Jurkat, Clone E6-1 (cell line): Measurements from ENCODE around the gene ABHD14A.
"Not testable (repeated sequence)": the region's sequence is repeated elsewhere in the genome, so short reads cannot be mapped to it uniquely, and the experiment has no call there.

ENCODE experiments used
- DNase-seq: peaks from one replicate; pipeline ENCODE4 v3.0.0-alpha.2; 2011; ENCODE audit warnings: low read depth, low spot score
- H3K4me3 ChIP-seq: 2 replicates; pipeline ENCODE4 v1.5.1; 2011; ENCODE audit warnings: mild to moderate bottlenecking, low read length, control low read depth, moderate library complexity

ABHD14A gene

DNA sequence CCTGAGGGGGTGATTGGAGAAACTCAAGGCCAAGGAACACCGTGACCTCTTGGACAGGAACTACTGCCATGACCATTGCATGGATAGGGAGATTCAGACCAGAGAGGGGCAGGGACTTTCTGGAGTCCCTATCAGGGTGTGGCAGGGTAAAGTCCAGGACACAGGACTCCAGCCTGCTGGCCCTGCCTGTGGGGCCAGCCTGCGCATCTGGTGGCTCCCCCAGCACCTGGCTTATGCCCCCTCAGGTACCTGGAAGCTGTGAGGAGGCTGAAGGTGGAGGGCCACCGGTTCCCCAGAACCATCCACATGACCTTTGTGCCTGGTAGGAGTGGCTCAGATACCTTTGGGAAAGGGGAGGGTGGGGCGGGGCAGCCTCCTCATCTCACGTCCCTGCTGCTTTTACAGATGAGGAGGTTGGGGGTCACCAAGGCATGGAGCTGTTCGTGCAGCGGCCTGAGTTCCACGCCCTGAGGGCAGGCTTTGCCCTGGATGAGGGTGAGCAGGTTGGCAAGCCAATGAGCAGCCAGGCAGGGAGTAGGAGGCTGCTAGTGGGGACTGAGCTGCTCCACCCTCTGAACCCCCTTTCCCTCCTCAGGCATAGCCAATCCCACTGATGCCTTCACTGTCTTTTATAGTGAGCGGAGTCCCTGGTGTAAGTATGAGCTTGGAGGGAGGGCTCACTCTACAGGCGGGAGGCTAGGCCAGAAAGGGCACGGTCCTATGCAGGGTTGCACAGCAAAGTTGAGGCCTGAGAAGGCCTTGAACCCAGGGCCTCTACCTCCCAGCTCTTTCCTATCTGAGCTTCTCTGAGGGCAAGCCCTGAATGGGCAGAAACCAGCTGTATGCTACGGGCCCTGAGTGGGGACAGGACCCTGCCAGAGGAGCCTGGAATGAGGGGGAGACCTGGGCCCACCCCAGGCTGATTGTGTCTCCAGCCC lies 11.4 kb downstream of the ABHD14A start:
- no peak for DNase-seq
- H3K4me3 ChIP-seq, result no peak overlapping the region

DNA sequence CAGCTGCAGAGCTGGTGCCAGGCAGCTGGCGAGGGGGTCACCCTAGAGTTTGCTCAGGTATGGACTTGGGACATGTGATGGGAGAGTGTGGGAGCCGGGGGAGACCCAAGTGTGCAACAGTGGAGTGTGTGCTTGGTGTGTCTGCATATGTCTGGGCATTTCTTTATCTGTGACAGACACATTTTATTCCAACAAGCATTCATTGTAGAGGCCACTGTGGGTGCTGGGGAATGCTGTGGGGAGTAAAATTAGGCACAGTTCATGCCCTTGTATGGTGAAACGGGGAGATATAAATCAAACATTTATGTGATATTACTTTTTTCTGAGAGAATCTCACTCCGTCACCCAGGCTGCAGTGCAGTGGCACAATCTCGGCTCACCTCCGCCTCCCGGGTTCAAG lies 12.7 kb downstream of the ABHD14A start:
- no peak overlapping the region for H3K4me3 ChIP-seq
- no peak for DNase-seq

DNA sequence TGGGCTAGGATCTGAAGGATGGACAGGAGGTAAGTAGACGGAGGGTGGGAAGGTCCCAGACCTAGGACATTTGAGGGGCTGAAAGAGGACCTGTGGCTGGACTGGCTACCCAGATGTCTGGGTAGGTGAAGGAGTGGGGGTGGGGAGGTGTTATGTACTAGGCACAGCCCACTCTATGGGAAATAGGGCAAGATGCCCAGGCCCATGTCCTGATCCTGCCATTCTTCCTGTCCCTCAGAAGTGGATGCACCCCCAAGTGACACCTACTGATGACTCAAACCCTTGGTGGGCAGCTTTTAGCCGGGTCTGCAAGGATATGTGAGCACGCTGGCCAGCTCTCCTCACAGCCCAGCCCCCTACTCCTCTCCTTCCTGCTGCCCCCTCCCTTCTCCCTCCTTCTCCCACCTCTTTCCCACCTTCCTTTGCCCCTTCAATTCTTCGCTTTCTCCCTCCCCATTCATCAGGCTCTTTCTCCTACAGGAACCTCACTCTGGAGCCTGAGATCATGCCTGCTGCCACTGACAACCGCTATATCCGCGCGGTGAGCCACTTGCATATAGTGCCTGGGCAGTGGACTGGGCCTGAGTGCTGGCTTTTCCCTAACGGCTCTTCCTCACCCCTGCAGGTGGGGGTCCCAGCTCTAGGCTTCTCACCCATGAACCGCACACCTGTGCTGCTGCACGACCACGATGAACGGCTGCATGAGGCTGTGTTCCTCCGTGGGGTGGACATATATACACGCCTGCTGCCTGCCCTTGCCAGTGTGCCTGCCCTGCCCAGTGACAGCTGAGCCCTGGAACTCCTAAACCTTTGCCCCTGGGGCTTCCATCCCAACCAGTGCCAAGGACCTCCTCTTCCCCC lies 13.7 kb downstream of the ABHD14A start:
- no peak for DNase-seq
- H3K4me3 ChIP-seq, result no peak overlapping the region

DNA sequence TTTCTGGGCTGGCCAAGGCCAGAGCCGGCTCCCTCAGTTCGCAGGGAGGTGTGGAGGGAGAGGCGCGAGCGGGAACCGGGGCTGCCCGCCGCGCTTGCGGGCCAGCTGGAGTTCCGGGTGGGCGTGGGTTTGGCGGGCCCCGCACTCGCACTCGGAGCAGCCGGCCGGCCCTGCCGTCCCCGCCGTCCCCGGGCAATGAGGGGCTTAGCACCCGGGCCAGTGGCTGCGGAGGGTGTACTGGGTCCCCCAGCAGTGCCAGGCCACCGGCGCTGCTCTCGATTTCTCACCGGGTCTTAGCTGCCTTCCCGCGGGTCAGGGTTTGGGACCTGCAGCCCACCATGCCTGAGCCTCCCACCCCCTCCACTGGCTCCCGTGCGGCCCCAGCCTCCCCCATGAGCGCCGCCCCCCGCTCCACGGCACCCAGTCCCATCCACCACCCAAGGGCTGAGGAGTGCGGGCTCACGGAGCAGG lies 15.7 kb downstream of the ABHD14A start:
- DNase-seq, H3K4me3 ChIP-seq: not testable (repeated sequence)

DNA sequence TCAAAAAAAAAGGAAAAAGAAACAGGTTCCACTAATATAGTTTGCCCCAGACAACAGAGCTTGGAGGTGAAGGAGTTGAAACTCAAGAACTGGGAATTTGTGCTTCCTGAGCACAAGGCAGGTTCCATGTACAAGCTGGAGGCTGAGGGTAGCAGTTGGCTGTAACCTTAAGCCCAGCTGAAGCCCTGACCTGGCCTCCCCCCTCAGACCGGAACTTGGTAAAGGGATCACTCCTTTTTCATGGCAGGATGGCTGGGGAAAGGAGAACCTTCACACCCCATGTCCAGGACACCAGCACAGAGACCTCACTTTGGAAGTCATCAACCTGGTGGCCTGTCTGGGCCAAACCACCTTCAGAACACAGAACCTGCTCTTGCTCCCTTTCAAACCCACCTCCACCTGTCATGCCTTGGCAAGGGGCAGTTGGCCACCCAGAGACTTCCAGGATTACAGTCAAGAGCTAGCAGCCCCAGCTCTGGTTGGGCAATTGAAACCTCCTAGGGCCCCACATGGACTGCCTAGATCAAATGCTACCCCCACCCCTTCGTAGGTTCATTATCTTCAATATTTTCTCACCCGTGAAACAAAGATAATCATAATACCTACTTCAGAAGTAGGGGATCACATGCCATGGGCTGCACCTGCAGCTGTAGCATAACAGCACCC lies 17.3 kb downstream of the ABHD14A start:
- DNase-seq, result no peak
- no peak overlapping the region for H3K4me3 ChIP-seq

DNA sequence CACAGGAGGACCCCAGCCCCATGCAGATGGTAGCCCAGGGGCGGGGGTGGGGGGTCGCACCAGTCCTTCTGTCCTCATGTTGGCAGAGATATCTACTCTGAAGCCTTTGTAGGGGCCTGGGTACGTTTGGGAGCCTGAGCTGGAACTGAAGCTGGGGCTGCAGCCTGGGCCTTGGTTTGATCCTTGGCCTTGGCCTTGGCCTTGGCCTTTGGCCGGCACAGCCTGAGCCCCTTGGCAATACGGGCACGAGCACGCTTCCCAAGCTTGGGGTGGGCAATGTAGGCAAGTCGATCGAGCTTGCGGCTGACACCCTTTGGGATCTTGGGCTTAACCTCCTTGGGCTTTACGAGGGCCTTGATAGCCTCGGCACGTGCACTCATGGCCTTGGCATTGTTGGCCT lies 18.8 kb downstream of the ABHD14A start:
- DNase-seq, H3K4me3 ChIP-seq: not testable (repeated sequence)

DNA sequence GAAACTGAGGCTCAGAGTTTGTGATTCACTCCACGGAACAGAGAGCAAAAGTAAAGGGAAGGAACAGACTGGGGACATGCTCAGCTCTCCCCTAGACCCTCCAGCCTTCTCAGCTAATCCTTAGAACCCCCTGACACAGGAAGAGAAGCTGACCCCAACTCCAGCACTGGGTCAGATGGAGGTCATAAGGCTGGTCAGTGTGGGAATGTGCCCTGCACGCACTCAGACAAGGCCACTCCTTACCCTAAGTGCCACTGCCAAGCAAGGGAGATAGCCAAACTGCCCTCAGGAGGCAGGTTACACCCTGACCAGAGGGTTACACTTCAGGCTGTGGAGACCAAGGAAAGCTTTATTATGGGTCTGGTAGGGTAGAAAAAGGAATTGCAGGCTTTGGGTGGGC lies 19.7 kb downstream of the ABHD14A start:
- DNase-seq, result no peak
- H3K4me3 ChIP-seq, result peak overlapping the region; percentile 84

DNA sequence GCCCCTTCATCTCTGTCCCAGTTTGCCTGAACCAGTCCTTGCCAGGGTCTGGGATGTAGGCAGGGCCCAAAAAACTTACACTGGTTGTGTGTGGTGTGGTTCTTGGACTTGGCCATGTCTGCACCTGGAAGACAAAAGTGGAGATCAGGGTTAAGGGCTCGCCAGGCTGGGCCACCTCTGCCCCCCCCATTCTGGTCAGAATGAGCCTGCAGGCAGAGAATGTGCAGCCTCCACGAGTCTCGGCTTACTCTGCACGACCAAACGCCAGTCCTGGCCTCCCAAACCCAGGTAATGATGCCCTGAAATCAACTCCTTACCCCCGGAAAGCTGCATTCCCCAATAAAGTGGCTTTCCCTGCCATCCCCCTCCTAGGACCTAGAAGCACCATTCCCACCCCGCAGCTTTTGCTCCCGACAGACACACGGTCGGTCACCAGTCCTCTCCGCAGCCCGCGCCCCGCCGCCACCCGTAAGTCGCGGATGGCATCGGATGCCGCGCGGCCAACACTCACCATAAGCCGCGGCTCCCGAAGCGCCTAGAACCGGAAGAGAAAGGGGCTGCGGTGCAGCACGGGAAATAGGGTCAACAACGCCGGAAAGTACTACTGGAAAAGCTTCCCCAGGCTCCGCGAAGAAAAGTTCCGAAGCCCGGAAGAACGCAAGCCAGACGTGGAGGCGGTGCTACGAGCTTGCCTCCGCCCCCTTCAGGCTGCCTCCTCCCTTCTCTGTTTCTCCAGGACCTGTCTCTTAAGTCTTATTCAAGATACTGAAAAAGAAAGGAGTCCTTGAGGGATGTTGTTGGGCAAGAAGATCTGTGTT lies 20.7 kb downstream of the ABHD14A start, which contains the start of gene RPL29:
Gene RPL29, minus strand, starts transcription at position 550 of the 818 bp plus-strand sequence. Its CDS starts 434 bp downstream, at position 116.
- H3K4me3 ChIP-seq, result peak within 1 kb of the TSS; percentile 84
- DNase-seq, result peak; percentile 96

DNA sequence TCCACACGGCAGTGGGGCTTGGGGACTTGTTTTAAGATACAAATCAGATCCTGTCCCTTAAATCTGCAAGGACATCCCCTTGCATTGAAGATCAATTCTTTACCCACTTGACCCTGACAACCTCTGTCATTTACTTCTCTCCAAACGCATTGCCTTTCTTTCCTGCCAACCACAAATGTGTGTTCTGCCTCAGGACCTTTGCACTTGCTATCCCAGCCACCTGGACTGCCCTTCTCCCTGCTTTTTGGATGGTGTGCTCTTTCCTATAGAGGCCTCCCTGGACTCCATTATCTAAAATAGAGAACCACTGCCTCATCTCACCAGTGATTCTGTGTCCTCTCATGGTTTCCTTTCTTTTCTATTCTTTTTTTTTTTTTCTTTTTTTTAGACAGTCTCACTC lies 22.3 kb downstream of the ABHD14A start:
- no peak overlapping the region for H3K4me3 ChIP-seq
- DNase-seq, result no peak

DNA sequence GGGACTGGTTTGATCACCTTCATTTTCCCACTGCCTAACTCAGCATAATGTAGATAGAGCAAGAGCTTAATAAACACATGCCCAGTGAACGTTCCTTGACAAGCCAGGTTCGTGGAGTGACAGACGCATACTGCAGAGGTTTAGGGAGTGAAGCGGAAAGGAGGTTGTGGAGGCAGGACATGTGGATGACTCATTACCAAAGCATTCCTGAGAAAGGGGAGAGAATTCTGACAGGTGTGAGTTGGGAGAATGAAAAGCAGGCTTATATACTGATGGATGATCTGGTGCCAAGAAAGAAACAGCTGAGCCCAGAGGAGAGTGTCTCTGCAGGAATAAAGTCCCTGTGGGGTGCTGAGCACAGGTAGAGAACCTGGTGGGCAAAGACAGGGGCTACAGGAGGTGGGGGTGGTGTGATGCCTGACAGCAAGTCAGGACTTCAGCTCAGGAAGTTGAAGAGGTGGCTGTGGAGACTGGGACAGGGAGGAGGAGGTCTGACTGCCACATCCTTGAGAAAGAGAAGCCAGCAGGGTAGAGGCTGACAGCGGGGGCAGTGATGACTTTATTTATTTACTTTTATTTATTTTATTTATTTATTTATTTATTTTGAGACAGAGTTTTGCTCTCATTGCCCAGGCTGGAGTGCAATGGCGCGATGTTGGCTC lies 23.2 kb downstream of the ABHD14A start:
- H3K4me3 ChIP-seq, result no peak overlapping the region
- no peak for DNase-seq

DNA sequence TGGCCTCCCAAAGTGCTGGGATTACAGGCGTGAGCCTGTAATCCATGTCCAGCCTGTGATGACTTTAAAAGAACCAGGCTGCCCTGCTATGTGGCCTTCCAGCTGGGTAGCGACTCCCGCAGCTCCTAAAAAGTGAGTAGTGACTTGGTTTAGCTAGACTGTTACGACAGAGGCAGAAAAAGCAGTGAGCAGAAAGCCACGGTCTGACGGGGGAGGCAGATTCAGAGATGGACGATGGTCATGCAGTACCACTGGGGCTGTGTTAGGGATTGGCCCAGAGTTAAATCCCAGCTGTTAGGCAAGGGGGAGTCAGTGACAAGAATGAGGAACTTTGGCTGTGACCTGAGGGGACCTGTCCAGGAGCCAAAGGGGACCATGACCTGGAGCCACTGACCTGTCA lies 23.9 kb downstream of the ABHD14A start:
- H3K4me3 ChIP-seq, result no peak overlapping the region
- DNase-seq, result no peak

DNA sequence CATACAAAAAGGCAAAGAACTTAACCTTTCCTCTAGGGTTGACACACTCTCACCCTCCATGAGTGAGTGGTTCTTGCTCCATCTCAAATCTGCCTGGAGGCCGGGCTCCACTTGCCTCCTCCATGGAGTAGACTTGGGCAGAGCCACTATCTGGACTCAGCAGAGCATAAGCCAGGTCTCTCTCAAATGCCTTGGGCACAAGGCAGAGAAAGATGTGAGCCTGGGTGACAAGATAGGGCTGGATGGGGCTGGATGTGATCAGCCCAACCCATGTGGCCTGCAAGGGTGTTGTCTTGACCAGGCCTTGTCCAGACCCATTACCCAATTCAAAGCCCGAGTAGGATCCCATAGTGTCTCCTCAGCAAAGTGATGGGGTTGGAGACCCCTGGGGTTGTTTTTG lies 25.0 kb downstream of the ABHD14A start:
- DNase-seq, result no peak
- H3K4me3 ChIP-seq, result no peak overlapping the region

DNA sequence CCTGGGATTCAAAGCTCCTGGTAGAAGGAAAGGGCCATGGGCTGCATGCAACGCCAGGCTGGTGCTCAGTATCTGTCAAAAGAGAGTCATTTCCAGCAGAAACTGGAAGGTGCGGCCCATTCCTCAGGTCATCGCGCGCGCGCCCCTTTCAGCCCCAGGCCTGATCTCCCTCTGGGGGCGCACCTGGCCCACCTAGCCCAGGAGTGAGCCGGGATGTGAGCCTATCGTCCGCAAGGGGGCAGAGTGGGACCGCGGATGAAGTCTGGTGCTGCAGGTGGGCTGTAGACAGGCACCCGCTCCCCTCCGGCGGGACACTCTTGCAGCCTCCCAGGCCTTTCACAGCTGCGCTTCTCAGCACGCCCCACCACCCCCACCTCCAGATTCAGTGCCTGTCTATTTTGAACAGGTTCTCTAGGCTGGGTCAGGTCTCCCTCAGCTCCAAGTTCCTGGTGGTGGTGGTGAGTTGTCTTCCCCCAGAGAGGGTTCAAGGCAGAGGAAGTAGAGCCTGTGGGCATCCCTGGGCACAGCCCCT lies 26.6 kb downstream of the ABHD14A start:
- no peak overlapping the region for H3K4me3 ChIP-seq
- DNase-seq, result peak; percentile 82

DNA sequence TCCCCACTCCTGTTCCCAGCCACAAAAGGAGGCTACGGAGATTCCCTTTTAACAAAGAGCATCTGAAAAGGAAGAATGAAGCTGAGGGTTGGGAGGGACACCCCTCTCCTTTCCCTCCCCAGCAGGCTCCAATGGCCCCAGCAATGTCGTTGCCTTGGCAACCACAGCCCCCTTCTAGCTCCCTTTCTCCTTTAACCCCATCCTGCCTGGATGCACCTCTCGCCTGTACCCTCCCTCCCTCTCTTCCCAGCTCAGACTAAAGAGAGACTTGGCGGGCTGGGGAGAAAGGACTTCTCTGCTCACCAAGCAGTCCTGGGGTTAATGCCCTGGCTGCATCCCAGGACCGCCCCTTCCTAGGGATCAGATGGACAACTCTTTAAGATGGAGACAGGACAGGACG lies 27.9 kb downstream of the ABHD14A start:
- H3K4me3 ChIP-seq, result no peak overlapping the region
- DNase-seq, result no peak

DNA sequence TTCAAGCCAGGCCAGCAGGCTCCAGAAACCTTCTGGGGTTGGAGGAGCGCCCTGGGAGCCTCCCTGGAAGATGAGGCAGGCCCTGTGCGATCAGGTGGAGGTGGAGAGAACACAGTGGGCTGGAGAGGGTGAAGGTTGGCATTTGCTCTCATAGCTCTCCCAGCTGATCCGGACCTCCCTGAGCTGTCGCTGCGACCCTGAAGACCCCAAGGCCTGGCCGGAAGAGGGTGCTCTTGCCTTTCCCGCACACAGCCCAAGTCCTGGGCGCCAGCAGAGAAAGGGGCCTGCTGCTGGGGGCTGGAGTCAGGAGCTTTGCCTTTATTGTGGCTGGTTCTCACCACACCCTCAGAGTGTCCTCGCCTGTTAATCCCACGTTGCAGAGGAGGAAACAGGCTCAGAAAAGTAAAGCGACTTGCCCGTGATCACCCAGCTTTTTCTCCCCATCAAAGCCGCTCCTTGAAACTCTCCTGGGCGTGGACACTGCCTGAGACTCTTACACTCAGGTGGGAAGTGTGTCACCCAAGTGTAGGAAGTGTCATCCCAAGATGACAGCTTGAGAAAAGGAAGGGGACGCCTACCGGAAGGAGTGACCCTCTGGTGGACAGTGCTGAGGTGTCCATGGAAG lies 29.4 kb downstream of the ABHD14A start:
- no peak overlapping the region for H3K4me3 ChIP-seq
- no peak for DNase-seq

DNA sequence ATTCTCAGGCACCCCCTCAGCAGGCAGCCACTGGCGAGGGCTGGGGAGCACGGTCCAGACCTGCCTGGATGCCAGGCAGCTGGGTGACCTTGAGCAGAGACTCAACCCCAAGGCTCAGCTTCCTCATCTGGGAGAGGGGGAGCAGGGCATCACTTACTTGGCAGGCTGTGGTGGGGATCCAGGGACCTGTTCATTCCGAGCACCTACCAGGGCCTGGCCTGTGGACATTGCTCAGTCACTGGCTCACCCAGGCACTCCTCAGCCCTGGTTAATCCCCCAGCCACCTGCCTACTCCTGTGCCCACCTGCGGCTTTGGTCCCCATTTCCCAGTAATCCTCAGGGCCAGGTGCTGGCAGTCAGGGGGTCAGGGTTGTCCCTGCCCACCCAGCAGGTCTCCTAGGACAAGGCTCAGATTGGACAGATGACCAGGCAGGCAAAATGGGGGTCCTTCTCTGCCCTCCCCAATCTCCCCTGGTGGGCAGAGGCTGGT lies 30.1 kb downstream of the ABHD14A start:
- H3K4me3 ChIP-seq, result no peak overlapping the region
- no peak for DNase-seq

DNA sequence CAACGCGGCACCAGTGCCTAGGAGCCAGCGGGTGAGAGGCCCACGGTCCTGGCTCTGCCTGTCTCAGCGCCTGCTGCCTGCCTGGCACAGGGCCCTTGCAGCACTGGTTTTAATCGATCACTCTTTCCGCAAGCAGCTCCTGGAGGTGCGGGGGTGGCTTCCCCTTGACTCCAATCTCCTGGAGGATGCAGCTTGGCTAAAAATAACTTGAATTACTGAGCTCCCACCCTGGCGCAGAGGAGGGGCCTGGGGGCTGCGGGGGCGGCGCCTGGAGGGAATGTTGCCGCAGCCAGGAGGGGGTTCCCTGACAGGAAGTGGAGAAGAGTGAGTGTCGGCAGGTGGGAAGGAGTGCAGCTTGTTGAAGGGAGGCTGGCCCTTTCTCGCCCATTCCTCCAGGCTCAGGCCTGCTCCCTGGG lies 30.7 kb downstream of the ABHD14A start:
- H3K4me3 ChIP-seq, result no peak overlapping the region
- DNase-seq, result no peak
